DND-41 (cell line): Measurements from ENCODE around the gene TRIM41.
"Not testable (repeated sequence)": the region's sequence is repeated elsewhere in the genome, so short reads cannot be mapped to it uniquely, and the experiment has no call there.

Source experiments
- ATAC-seq: fragments of 200-7000 bp; cut with Tn5 transposase; 3 replicates; pipeline ENCODE4 v1.9.1; 2021; ENCODE audit warnings: low read depth; ENCODE audit not compliant: insufficient read depth
- DNase-seq: peaks from one replicate; pipeline ENCODE4 v3.0.0-alpha.2; 2020
- H2AFZ ChIP-seq: 2 replicates; pipeline ENCODE4 v1.6.0; 2012; ENCODE audit warnings: low read depth, low read length
- H3K27ac ChIP-seq: 2 replicates; pipeline ENCODE4 v1.5.1; 2012; ENCODE audit warnings: low read length, inconsistent platforms
- H3K27me3 ChIP-seq: fragments of 200-600 bp; sonication (generic); 2 replicates; pipeline ENCODE4 v1.6.0; 2012; ENCODE audit warnings: low read length, mild to moderate bottlenecking, inconsistent platforms; ENCODE audit not compliant: insufficient read depth, poor library complexity
- H3K36me3 ChIP-seq: 2 replicates; pipeline ENCODE4 v1.5.1; 2012; ENCODE audit warnings: low read length, inconsistent platforms; ENCODE audit not compliant: insufficient read depth
- H3K4me1 ChIP-seq: 2 replicates; pipeline ENCODE4 v1.5.1; 2012; ENCODE audit warnings: mild to moderate bottlenecking, low read length; ENCODE audit not compliant: insufficient read depth
- H3K4me2 ChIP-seq: 2 replicates; pipeline ENCODE4 v1.6.0; 2012; ENCODE audit warnings: mild to moderate bottlenecking, moderate library complexity, low read length, inconsistent platforms; ENCODE audit not compliant: insufficient read depth
- H3K4me3 ChIP-seq, 2 experiments: fragments of 200-600 bp in 1 of 2; shearing (Covaris generic) in 1 of 2; 2 replicates each; pipeline ENCODE4 v1.5.1; 2012 to 2016; ENCODE audit warnings: inconsistent platforms in 2 of 2, low read length in 2 of 2, mild to moderate bottlenecking in 2 of 2, low read depth in 1 of 2, moderate library complexity in 1 of 2
- H3K79me2 ChIP-seq: 2 replicates; pipeline ENCODE4 v1.6.0; 2012; ENCODE audit warnings: low read length, inconsistent platforms; ENCODE audit not compliant: insufficient read depth
- H3K9ac ChIP-seq: 2 replicates; pipeline ENCODE4 v1.6.0; 2012; ENCODE audit warnings: low read depth, mild to moderate bottlenecking, inconsistent platforms, low read length, moderate library complexity
- H3K9me3 ChIP-seq: 2 replicates; pipeline ENCODE4 v1.5.1; 2012; ENCODE audit warnings: low read length, moderate library complexity, mild to moderate bottlenecking, inconsistent platforms; ENCODE audit not compliant: insufficient read depth, severe bottlenecking
- H4K20me1 ChIP-seq: 2 replicates; pipeline ENCODE4 v1.6.0; 2012; ENCODE audit warnings: low read length; ENCODE audit not compliant: insufficient read depth
- CTCF ChIP-seq: IDR thresholded peaks from 2 replicates; pipeline ENCODE4 v1.5.1; 2012; ENCODE audit warnings: borderline replicate concordance, low read length, moderate library complexity, mild to moderate bottlenecking; ENCODE audit not compliant: poor library complexity, severe bottlenecking; ENCODE audit errors: extremely low read depth
- EZH2 ChIP-seq: IDR thresholded peaks from 3 replicates; pipeline ENCODE4 v1.6.1; 2012; ENCODE audit warnings: borderline replicate concordance, low read depth, mild to moderate bottlenecking, moderate library complexity, low read length, inconsistent platforms; ENCODE audit not compliant: severe bottlenecking

Gene TRIM41

GRCh38 chr5:181280251-181280762 is 57.2 kb downstream of the TRIM41 start:
- H3K27me3 ChIP-seq: no peaks in the 10 kb centered on the region
- no peaks in the 10 kb centered on the region for H3K79me2 ChIP-seq
- no peaks in the 10 kb centered on the region for H3K4me1 ChIP-seq
- no peak overlapping the region for H3K4me3 ChIP-seq
- H2AFZ ChIP-seq: no peak overlapping the region
- H3K4me2 ChIP-seq: no peak overlapping the region
- H4K20me1 ChIP-seq: no peaks in the 10 kb centered on the region
- no peak overlapping the region for H3K9ac ChIP-seq
- TF ChIP-seq EZH2 (no peak), CTCF (no peak)
- H3K9me3 ChIP-seq: no peaks in the 10 kb centered on the region
- H3K36me3 ChIP-seq: no peaks in the 10 kb centered on the region
- ATAC-seq (no peak), DNase-seq (no peak)
- H3K27ac ChIP-seq: no peak overlapping the region

- Histone ChIP-seq H2AFZ (no peak overlapping the region), H3K79me2 (no peaks in the 10 kb centered on the region), H3K9me3 (no peaks in the 10 kb centered on the region), H3K4me2 (no peak overlapping the region), H4K20me1 (no peaks in the 10 kb centered on the region), H3K9ac (no peak overlapping the region), H3K4me3 (no peak overlapping the region), H3K36me3 (no peaks in the 10 kb centered on the region), H3K4me1 (no peaks in the 10 kb centered on the region), H3K27ac (no peak overlapping the region), H3K27me3 (no peaks in the 10 kb centered on the region)
- DNase-seq: no peak
- TF ChIP-seq EZH2 (no peak), CTCF (no peak)
- ATAC-seq: no peak
Observed at GRCh38 chr5:181281077-181281983, 58.2 kb downstream of the TRIM41 start.

- no peak overlapping the region for H3K4me2 ChIP-seq
- H3K36me3 ChIP-seq: no peaks in the 10 kb centered on the region
- no peak overlapping the region for H3K27ac ChIP-seq
Observed at GRCh38 chr5:181281984-181282316, 58.9 kb downstream of the TRIM41 start.

GRCh38 chr5:181282415-181282814 is 59.3 kb downstream of the TRIM41 start:
- H2AFZ ChIP-seq, H3K4me2 ChIP-seq, H4K20me1 ChIP-seq, ATAC-seq, H3K4me3 ChIP-seq, H3K4me1 ChIP-seq, H3K36me3 ChIP-seq, H3K9me3 ChIP-seq, H3K27ac ChIP-seq, H3K79me2 ChIP-seq, H3K27me3 ChIP-seq, DNase-seq, H3K9ac ChIP-seq: not testable (repeated sequence)

More at GRCh38 chr5:181281984-181282316, 58.9 kb downstream of the TRIM41 start:
- no peaks in the 10 kb centered on the region for H3K79me2 ChIP-seq
- DNase-seq (no peak), ATAC-seq (no peak)
- H3K4me1 ChIP-seq: no peaks in the 10 kb centered on the region
- no peaks in the 10 kb centered on the region for H3K27me3 ChIP-seq
- H2AFZ ChIP-seq: no peak overlapping the region
- H3K4me3 ChIP-seq: no peak overlapping the region
- TF ChIP-seq CTCF (no peak), EZH2 (no peak)
- H4K20me1 ChIP-seq: no peaks in the 10 kb centered on the region
- H3K9me3 ChIP-seq: no peaks in the 10 kb centered on the region
- H3K9ac ChIP-seq: no peak overlapping the region
